Epithelial cell of proximal tubule (primary cell): ENCODE measurements around the gene RAB6B. TPM values are rescaled to one million over a fixed set of nuclear protein-coding genes. Genes with fewer than 3 reads are reported as not detected.

Source experiments
- DNase-seq: peaks from one replicate; pipeline ENCODE4 v3.0.0-alpha.2; 2011; ENCODE audit warnings: low read depth
- H3K4me3 ChIP-seq: 2 replicates; pipeline ENCODE4 v1.5.1; 2011; ENCODE audit warnings: low read depth, mild to moderate bottlenecking, low read length
- total RNA-seq: library from RNA; depleted of rRNA; stranded (reverse); fragments of >200 nt; gene quantifications from 2 replicates; pipeline ENCODE4 v1.2.3, GENCODE V29; 2015
- TF ChIP-seq, protein P1 (sequence below): conservative IDR thresholded peaks from 2 replicates; pipeline ENCODE4 v1.5.1; 2012; ENCODE audit warnings: low read depth, mild to moderate bottlenecking, low read length

RAB6B gene
- total RNA-seq, 1 donor from 2014 or later: 3.5 TPM

- DNase-seq: no peak
- TF ChIP-seq, protein P1, sequence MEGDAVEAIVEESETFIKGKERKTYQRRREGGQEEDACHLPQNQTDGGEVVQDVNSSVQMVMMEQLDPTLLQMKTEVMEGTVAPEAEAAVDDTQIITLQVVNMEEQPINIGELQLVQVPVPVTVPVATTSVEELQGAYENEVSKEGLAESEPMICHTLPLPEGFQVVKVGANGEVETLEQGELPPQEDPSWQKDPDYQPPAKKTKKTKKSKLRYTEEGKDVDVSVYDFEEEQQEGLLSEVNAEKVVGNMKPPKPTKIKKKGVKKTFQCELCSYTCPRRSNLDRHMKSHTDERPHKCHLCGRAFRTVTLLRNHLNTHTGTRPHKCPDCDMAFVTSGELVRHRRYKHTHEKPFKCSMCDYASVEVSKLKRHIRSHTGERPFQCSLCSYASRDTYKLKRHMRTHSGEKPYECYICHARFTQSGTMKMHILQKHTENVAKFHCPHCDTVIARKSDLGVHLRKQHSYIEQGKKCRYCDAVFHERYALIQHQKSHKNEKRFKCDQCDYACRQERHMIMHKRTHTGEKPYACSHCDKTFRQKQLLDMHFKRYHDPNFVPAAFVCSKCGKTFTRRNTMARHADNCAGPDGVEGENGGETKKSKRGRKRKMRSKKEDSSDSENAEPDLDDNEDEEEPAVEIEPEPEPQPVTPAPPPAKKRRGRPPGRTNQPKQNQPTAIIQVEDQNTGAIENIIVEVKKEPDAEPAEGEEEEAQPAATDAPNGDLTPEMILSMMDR: no peak
- no peak overlapping the region for H3K4me3 ChIP-seq
Measured at GRCh38 chr3:133824961-133825485, 70.7 kb downstream of the RAB6B start.

GRCh38 chr3:133821767-133822638 lies 73.7 kb downstream of the RAB6B start:
- DNase-seq: peak; percentile 91
- TF ChIP-seq, protein P1: peak; percentile 83
- H3K4me3 ChIP-seq: no peak overlapping the region

GRCh38 chr3:133820889-133821675 lies 74.6 kb downstream of the RAB6B start:
- H3K4me3 ChIP-seq: no peak overlapping the region
- DNase-seq: no peak
- TF ChIP-seq, protein P1: no peak

DNA sequence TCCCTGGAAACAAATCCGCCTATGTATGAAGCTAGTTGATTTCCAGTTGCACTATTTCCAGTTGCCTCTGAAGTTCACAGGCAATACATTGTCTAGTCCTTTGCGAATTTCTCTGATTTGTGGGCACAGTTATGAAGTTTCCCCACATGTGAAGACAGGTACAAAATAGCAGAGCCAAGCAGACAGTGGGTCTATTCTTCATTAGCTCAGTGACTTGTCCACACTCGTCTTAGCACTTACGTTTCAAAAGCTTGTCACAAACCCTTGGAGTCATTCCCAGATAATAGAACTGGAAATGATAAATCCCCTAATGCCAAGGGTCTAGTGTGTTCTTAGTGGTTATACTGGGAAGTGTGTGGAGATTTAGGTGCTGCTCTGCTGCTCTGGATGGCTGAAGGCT lies 75.6 kb downstream of the RAB6B start:
- no peak for DNase-seq
- no peak overlapping the region for H3K4me3 ChIP-seq
- TF ChIP-seq, protein P1: no peak

GRCh38 chr3:133815386-133815785 lies 80.3 kb downstream of the RAB6B start:
- H3K4me3 ChIP-seq: no peak overlapping the region
- TF ChIP-seq, protein P1: no peak

DNA sequence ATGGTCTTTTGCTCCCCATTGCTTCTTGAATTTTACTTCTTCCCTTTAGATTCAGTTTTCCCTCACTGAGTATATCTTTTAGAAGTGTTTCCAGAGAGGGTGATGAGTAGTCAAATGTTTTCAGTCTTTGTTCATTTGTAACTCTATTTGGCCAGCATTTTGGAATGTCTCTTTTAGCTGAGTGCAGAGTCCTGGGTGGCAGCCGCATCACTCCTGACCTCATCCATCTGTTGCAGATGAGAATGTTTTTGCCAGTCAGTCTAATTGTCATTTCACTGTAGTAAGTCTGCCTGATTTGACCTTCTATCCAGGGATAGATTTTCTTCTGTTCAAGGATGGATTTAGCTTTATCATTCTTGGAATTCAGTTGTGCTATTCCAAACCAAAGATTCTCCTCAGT lies 82.8 kb downstream of the RAB6B start:
- H3K4me3 ChIP-seq: no peak overlapping the region
- DNase-seq: no peak
- TF ChIP-seq, protein P1: no peak

More at GRCh38 chr3:133815386-133815785, 80.3 kb downstream of the RAB6B start:
- no peak for DNase-seq
